HuH-7 (cell line): ENCODE measurements around the gene HEMK1.

Source experiments
- DNase-seq: peaks from one replicate; pipeline ENCODE4 v3.0.0; 2011; ENCODE audit warnings: low spot score

Gene HEMK1, protein sequence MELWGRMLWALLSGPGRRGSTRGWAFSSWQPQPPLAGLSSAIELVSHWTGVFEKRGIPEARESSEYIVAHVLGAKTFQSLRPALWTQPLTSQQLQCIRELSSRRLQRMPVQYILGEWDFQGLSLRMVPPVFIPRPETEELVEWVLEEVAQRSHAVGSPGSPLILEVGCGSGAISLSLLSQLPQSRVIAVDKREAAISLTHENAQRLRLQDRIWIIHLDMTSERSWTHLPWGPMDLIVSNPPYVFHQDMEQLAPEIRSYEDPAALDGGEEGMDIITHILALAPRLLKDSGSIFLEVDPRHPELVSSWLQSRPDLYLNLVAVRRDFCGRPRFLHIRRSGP

DNA sequence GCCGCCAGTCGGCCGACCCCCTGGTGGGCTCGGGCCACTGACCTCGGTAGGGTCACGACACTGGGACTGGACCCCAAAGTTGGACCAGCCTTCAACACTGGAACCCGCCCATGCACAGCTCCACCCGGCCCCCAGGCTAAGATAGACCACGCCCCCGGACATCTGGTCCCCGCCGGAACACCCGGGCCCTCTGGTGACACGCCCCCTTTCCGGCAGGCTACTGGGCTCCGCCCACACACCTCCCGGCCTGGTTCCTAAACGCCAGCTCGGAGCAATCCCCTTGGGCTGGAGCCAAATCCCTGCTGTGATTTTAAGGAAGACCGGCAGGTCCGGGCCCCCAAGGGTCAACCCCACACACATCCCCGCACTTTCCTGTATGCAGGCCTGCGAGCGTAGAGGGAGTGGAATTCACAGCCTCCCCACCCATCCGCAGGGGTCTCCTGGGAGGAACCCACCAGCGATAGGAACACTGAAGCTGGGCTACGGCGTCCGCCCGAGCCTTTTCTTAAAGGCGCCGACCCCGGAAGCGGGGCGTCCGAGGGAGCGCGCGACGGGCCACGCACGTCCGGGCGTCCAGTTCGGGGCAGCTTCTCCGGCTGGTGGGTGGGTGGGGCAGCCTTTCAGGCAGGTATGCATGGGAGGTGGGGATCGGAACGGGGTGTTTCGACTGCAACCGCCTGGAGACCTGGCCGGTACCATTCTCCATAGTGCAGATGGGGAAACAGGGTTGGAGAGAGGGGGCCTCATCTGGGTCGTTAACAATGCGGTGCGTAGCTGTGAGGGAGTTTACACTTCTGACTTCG is at the start of gene HEMK1:
Gene HEMK1 (plus strand): TSS at position 576 of the 803 bp plus-strand sequence. CDS start 1,583 bp downstream, outside the sequence.
- peak; percentile 98 for DNase-seq

DNA sequence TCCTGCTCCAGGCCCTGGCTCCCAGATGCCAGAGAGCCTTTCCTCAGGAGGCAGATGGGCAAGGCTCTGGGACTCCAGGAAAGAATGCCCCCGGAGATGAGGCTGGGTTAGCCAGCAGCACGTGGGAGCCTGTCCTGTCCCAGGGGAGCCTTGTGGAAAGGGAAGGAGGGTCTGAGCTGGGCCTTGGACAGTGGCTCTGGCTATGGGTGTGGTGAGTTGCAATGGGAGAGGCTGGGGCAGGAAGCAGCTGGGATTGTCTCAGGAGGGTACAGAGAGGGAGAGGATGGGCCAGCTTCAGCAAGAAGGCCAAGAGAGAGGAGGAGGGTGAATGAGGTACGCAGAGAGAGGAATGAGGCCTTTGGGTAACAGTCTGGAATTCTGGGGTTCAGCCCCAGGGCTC is 48.5 kb upstream of the HEMK1 start:
- no peak for DNase-seq

DNA sequence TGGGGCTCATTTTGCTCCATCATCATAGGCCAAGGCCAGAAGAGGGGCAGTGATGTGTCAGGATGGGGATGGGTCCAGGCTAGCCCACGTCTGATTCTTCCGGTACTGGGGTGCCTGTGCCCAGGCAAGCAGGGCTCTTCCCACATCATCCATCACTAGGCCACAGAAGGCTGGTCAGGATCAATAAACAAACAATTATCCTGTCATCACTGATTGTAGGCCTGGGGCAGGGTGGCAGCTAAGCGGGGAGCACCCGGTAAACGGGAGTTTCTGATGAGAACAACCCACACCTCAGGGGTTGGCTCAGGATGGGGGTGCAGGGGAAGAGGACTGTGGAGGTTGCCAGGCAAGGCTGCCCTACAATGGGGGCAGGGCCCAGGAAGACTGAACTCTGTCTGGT is 47.8 kb upstream of the HEMK1 start:
- no peak for DNase-seq

DNA sequence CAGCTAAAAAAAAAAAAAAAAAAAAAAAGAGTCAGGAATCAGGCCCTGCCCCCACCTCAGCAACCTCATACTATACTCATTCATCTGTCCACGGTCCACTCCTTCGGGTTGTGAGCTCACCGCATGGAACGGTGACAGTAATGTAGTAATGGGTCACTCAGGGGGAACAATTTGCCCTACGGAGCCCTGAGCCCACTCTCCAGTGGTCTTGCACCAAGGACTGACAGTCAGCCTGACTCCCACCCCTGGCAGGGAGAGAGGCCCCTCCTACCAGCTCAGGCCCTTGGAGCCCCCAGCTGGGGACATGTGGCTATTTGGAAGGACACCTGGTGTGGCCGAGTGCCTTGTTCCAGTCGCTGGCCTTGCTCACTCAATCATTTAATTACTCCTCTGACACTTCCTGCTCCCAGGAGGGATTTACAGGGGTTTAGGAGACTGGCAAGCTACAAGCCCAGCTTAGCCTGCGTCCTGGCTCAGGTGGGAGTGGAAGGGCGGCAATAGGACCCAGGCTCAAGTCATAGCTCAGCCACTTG is 46.0 kb upstream of the HEMK1 start:
- no peak for DNase-seq

DNA sequence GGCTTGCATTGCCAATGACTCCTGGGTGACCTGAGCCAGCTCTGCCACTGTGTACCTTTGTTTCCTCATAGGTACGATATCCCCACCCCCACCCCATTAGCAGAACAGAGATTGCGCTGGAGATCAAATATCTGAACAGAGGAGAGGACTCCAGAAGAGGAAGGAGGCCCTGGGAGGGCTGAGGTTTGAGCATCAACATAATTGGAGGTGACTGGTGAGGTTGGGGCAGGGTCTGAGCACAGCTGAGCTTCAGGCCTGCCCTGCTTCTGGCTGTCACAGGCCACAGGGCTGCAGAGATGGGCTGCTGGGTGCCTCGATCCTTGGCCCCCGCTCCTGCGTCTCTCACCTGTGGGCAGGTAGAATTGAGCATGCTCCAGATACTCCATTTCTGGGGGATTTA is 44.6 kb upstream of the HEMK1 start:
- DNase-seq = no peak

DNA sequence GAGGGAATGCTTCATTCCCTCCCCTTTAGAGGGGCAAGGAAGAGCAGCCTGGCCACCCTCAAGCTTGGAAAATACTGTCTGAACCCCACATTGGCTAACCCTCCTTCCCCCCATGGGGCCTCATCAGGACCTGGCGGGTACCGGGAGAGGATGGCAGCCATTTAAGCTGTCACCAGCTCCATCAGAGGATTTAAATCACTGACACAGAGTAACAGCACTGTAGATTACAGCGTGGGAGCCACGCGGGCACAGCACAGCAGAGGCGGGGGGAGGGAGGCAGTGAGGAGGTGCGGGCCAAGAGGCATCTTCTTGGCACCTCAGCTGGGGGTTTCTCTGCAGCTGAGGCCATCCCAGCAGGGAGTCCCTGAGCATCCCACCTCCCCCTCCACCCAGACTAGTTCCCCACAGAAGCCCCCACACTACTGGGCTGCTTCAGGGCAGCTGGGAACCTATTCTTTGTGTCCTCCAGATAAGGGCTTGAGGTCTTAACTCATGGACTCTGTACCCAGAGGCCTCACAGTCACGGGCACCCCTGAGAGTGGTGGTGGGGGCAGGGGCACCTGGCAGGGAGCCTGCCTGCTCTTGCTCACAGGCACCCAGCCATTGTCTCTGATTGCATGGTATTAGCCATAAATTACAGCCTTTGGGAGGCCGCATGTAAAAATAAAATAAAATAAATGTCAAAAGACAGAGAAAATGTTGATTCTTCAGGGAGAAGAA is 44.0 kb upstream of the HEMK1 start:
- DNase-seq = no peak

DNA sequence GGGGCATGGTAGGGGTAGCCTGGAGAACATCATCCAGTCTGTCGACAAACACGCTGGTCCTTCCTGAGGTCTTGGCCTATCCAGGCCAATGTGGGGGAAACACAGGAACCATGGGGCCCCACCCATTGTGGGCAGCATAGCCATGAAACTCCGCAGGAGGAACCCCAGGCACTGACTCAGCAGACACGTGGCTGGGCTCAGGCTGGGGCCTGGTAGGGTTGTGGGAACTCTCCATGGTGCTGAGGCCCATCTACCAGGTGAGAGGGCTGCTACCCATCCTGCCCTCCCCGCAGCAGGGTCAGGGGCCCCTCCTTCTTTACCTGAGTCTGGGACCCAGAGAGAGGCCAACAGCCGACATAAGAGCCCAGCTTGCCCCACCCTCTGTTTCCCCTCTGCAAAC is 43.3 kb upstream of the HEMK1 start:
- DNase-seq = peak; percentile 69

DNA sequence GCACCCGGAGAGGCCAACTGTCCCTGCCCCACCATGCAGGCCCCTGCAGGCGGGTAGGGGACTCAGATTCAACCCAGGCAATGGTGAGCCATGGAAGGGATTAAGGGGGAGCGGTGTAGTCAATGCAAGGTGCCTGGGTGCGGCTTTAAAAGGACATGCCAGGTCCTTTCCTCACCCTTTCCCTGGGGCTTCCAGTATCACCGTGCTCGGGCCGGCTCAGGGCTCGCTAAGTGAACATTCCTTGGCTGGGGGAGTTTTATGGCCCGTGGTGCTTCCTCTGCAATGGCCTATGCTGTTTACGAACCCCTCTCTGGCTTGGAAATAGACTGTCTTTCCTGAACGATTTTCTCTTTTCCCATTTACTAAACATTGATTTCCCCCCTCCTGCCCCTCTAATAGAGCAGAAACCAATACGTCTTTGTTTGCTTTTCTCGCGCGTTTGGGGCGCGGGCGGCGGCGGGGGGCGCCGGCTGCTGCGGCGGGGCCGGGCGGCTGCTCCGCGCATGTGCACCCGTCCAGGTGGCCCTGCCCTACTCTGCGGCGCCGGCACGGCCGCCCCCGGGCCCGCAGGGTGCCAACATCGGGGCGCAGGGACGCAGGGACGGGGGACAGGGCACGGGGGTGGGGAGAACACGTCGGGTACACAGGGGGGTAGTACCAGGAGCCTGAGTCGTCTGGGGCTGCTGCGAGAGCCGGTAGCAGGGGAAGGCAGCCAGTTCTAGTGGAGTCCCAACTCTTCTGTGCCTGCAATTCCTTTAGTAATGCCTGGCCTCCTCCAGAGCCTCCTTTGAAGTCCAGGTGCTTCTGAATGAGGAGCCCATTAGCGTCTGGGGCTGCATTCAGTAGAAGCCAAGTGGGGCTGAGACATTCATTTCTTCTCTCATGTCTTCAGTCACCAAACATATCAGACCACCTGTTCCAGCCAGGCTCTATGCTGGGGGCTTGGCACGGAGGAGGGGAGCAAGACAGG is 39.0 kb upstream of the HEMK1 start:
- DNase-seq = no peak

DNA sequence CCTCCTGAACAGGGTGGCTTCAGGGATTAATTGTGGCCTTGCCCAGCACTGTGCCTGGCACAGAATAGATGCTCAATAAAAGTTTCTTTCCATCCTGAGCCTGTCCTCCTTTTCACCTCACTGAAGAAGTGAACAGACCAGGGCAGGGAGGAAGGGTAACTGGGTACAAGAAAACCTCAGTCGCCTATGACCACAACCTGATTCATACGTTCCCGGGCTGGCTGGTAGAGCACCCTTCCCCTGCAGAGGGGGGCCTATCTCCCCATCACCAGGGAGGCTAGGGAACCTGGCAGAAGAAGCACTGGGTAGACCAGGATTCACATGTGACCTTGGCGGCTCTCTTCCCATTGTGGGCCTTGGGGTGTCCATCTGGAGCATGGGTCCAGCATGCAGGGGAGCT is 38.1 kb upstream of the HEMK1 start:
- no peak for DNase-seq

DNA sequence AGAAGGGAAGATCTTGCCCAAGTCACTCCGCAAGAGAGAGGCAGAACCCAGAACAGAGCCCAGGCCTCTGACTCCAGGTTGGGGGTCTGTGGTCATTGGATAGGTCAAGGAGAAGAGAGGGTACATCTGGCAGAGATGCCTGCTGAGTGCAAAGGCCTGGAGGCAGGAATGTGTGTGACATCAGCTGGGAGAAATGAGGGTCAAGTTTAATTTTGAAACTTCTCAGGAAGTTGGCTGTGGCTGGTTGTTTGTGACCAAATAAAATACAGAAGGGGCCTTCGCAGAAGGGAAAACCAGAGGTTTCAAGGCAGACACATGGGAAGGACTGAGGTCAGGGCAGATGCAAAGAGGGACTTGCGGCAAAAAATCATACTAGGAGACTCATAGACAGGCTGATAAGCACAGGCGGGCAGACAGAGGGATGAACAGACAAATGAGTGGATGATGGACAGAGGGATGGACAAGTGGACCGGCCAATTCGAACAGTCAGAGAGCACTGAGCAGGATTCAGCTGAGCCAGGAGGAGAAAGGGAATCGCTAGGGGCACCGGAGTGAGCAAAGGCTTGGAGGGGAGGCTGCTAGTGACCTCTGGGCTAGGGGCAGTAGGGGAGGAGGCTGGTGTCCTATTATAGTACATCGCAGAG is 37.1 kb upstream of the HEMK1 start:
- DNase-seq = no peak

DNA sequence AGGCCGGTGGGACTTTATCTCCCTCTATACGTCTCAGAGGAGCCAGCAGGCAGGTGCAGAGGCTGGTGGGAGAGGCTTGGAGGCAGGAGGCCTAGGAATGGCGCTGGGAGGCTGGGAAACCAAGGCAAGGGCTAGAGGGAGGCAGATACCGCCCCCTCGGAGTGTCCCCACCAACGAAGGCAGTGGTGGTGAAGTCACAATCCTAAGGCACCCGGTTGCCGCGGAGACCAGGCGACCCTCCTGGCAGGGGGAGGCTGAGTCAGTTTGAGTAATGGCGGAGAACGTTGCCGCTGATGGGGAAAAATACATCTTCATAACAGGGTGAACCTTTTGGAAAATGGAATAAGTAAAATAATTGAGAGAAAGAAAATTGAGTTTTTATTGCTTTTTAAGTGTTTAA is 36.0 kb upstream of the HEMK1 start:
- no peak for DNase-seq

DNA sequence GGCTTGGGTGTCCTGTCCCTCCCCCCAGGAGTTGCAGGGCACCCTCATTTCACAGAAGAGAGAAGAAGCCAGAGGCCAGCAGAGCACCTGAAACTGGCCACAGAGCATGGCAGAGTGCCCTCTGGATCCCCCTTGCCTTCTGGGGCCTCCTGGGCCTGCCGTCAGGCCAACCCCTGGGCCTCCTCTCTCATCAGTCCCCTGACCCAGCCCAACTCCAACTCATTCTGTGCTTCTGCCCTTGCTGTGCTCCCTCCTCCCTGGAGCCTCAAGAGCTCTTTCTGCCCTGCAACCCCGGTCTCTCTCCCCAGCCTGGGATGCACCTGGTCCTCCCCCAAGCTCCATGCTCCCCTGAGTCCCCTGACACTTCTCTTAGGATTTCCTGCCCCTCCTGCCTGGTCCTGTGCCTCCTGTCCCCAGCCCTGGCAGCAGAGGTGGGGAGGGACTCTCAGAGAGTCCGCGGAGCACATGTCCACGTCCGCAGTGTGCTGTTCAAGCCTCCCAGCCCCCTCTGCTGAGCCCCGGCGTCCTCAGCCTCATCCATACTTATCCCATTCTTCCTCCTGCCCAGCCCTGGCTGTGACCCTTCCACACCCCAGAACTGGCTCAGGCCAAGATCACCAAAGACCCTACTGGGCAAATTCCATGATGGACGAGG is 35.4 kb upstream of the HEMK1 start:
- no peak for DNase-seq

DNA sequence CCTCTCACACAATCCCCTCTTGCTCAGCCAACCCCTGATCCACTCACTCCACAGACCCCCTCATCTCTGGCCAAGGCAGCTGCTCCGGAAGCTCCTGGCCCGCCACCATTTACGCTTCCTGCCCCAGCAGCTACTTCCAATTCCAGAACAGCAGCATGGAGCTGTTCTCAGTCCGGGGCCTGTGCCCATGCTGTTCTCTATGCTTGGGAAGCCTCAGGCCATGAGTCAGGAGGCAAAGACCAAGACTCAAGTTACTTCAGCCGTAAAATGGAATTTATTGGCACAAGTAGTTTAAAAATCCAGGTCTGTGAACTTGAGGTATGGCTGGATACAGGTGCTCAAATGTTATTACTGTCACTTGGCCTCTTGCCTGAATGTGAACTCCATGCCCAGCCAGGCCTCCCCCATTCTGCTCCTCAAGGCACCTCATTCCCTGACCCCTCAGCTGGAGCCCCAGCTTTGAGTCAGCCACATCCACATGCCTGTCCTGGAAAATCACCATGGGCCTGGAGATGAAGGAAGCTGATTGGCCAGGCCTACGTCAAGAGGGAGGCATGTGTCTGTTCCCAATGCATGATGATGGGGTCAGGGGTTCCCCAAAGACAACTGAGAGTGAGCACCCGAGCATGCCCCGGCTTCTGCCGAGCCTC is 34.5 kb upstream of the HEMK1 start:
- DNase-seq = no peak

DNA sequence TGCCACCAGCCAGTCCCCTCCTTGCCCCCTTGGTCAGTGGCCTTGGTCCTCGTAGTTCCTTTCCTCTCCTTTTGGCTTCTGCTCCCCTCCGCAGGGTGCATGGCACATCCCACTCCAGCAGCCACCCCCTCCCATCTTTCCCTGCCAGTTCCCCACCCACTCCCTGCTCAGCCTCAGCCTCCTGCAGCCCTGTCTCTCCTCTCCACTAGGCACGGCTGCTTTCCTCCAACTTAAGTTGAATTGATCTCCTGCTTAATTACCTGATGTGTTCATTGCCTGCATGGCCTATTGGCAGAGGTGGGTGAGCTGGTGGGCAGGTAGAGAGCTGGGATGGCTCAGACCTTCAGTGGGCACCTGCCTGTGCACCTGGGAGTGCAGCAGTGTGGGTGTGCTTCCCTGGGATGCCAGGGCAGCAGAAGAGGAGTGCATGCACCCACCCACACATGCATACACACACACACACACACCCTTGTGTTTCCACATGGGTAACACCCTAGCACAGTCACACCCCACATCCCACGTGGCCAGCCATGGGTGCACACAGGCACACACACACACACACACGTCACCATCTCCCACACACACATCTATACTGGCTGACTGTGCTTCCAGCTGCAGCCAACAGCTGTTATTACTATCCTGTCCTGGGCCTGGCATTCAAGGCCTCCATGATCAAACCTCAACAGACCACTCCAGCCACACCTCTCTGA is 32.7 kb upstream of the HEMK1 start:
- no peak for DNase-seq

DNA sequence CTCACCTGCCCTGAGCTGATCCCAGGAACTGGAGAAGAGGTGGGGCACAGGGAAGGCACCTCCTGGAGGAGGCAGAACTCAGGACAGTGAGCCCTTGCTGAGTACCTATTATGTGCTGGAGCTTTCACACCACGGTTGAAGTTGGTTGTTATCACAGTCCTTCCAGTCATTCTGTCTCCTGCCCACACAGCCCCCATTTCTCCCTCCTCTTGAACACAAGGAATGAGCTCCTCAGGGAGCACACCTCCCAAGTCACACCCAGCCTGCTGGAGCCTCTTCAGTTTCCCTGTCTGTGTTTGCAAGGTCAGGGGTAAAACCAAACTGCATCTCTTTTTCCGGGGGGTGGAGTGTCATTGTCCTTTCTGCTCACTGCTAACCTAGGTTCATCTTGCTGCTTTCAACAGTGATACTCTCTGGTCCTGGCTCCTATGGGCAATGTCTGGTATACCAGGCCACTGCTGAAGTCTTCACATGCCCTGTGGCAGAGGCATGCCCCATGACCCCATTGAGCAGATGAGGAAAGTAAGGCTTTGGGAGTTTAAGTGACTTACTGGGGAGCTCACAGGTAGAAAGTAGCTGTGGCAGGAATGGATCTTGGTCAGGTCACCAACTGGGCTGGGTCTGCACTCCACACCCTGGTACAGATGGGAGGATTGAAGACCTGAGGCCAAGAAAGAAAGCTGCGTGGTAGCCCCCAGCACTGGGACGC is 31.7 kb upstream of the HEMK1 start:
- no peak for DNase-seq

DNA sequence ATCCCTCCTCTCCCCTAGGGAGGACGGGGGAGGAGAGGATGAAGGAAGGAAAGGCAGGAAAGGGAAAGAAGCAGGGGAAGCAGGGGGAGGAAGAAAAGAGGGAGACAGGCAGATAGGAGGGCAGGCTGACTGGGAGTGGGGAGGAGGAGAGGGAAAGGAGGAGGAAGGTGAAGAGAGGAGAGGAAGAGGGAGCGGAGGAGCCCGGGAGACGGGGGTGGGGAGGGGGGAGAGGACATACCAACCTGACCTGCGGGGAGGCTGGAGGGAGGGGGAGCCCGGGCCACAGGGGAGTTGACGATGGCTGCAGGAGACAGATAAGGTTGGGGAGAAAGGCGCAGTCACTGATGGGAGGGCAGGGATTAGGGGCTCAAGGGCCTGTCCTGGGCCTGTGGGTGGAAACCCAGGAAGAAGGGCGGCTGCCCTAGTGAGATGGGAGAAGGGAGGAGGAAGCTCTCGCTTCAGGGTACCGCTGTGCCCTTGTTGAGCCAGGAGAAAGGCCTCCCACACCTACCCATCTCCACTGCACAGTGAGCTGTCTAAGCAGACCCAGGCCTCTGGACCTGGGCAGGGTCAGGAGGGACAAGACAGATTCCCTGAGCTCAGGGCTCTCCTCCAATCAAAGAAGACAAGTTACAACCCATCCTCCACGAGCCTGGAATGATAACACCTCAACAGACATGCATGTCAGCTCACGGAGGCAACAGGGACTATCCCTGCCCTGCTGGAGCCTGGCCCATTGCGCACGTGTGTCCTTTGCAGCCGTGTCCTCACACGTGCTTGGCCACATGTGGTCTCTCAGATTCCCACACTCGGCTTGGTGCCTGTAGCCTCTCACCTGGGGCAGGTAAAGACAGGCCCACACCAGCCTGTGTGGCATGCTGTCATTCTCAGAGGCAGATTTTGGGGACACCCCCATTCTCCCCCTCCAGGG is 29.7 kb upstream of the HEMK1 start:
- DNase-seq = no peak
